Activated T-cell treated with anti-CD3 and anti-CD28 coated beads for 24 hours (primary cell): ENCODE data around the gene PLP2.
A peak's percentile ranks its signal among the peaks of the same experiment; 100 is the strongest.
"Not testable (repeated sequence)": the region's sequence is repeated elsewhere in the genome, so short reads cannot be mapped to it uniquely, and the experiment has no call there.

ENCODE experiments used
- DNase-seq: peaks from one replicate; pipeline ENCODE4 v3.0.0-alpha.2; 2020; ENCODE audit warnings: low read depth

PLP2 gene

GRCh38 chrX:49171752-49172279, at the start of gene PLP2:
Gene PLP2, plus strand, starts transcription at chrX:49171898. Its CDS starts 103 bp downstream, at chrX:49172001.
- DNase-seq = peak; percentile 69

GRCh38 chrX:49122499-49122898, 49.2 kb upstream of the PLP2 start:
- no peak for DNase-seq

GRCh38 chrX:49127742-49128258, 43.9 kb upstream of the PLP2 start:
- not testable (repeated sequence) for DNase-seq

DNA sequence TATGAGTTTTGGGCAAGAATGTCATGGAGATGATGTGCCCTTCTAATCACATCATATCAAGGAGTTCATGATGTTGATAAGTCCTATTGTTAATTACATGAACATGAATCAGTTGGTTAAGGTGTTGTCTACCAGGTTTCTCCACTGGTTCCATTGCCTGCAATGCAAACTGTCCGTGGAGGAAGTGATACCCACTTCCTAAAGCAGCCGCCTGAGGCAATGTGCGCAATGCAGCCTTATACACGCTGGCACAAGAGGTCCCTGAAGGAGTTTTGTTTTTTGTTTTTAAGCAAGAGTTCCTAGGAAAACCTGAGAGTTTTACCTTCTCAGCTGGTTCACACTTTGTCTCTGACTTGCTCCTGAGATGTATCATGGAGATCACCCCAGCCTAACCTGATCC, 42.3 kb upstream of the PLP2 start:
- DNase-seq = no peak

GRCh38 chrX:49132275-49132674, 39.4 kb upstream of the PLP2 start:
- not testable (repeated sequence) for DNase-seq

- no peak for DNase-seq
Observed at GRCh38 chrX:49133759-49134158, 37.9 kb upstream of the PLP2 start.

DNA sequence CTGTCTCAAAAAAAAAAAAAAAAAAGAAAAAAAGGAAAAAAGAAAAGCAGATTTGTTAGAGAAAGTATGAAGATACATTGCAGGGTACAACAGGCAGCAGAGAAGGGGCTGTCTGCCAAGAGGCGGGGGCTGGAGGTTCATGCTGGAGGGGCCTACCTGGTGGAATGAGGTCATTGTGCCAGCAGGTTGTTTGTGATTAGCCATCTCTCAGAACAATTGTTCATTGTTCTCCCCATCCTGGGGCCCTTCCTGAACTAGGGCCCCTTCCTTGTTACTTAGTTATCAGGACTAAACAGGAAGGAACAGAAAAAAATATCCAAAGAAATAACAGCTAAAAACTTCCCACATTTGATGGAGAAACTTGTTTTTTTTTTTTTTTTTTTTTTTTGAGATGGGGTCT, 34.2 kb upstream of the PLP2 start:
- no peak for DNase-seq

GRCh38 chrX:49139713-49140112, 32.0 kb upstream of the PLP2 start:
- no peak for DNase-seq

DNA sequence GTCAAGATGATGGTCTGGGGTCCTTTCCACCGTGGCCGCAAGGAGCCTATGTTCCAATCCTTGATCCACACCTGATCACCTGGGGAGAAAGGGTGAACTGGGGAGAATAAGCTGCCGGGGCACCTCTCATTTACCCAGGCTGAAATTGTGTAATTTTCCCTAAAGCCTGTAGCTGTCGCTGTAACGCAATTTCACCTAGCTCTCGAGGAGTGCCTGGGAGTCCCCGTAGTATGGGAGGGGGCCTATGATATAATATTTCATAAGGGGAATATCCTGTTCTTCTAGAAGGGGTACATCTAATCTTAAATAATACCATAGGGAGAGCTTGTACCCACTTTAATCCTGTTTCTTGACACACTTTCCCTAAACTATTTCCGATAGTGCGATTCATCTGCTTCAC, 29.4 kb upstream of the PLP2 start:
- not testable (repeated sequence) for DNase-seq

GRCh38 chrX:49143154-49143553, 28.5 kb upstream of the PLP2 start:
- DNase-seq = not testable (repeated sequence)

DNA sequence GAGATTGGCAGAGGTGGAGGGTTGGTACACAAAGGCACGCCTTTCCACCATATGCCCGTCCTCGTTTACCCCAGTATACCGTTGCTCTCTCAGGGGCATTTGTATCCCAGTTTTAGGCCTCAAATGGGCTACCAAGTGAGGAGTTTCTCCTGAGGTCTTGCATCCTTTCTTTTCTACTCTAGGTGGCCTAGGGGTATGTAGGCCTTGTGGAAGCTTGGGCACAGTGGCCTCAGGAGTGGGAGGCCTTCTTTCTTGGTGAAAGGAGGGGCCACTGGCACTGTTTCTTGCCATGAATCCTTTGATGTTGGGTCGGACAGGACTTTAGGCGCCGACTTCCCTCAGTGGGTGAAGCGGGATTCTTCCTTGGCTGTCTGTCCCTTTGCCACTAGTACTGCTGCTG, 24.4 kb upstream of the PLP2 start:
- no peak for DNase-seq

DNA sequence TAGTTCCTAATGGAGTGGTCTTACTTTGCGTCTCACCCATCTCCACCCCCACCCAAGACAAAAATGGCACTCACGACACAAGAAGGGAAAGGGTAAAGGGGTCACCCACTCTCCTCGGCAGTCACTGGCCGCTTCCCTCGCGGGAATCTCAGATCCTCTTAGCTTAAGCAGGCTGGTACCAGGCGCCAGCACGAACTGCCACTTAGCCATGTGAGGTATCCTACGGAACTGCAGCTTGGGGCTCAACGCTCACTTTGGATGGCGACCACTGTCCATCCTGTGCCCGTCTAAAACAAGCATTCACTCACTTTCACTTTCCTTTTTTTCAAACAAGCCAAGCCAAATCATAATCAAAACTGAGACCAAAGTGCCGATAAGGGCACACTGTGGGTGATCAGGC, 23.8 kb upstream of the PLP2 start:
- DNase-seq = no peak

DNA sequence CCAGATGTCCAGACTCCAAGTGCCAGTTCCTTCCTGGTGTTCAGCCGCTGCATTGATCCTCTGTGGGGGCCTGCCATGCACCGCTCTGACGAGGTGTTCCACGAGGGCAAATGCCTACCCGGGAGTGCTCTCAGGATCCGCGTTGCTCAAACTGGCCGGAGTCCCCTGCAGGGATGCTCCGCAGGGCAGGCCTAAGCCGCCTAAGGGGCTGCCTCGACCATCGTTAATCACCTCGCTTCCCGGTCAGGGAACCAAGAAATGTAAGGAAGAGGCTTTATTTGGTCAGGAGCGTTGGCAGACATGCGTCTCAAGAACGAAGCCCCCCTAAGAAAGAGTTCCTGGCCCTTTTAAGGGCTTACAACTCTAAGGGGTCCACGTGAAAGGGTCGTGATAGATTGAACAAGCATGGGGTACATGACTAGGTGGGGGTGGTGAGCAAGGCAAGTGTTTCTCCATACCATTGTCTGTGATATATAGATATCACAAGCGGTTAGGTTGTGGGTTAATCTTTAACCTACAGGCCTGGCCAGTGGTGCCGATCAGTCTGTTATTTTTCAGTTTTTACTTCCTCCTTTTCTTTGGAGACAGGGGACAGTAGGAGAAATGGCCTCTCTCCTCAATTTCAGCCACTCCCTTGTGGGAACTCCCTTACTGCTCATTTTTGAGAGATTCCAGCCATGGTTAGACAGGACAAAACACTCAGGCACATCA, 23.2 kb upstream of the PLP2 start:
- DNase-seq = not testable (repeated sequence)

DNA sequence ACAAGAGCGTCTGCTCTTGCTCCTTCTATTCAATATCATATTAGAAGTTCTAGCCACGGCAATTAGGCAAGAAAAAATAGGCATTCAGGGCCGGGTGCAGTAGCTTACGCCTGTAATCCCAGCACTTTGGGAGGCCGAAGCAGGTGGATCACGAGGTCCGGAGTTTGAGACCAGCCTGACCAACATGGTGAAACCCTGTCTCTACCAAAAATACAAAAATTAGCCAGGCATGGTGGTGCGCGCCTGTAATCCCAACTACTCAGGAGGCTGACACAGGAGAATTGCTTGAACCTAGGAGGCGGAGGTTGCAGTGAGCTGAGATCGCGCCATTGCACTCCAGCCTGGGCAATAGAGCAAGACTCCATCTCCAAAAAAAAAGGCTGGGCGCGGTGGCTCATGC, 22.4 kb upstream of the PLP2 start:
- DNase-seq = not testable (repeated sequence)

GRCh38 chrX:49153467-49153866, 18.2 kb upstream of the PLP2 start:
- no peak for DNase-seq

DNA sequence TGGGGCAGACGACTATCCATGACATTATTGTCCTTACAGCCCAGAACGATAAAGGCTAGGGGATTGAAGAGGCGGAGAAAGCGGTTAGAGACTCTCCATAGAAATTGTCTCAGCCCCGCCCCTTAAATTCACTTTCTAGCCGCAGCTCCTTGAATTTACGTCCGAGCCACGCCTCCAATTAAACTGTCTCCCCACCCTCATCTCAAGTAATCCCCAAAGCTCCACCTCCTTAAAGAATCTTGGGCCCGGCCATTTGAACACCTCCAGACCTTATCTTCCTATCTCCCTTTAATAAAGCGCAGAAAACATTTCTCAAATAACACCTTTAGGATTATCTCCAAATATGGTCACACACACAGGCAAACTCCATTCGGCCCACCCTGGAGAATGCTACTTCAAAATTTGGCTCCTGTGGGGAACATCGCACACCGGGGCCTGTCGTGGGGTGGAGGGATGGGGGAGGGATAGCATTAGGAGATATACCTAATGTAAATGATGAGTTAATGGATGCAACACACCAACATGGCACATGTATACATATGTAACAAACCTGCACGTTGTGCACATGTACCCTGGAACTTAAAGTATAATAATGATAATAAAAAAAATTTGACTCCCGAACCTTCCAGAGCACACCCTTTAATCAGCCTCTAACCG, 16.3 kb upstream of the PLP2 start:
- no peak for DNase-seq

- DNase-seq = peak; percentile 74
Observed at GRCh38 chrX:49155900-49156837, 15.5 kb upstream of the PLP2 start.

- DNase-seq = no peak
Observed at GRCh38 chrX:49157194-49157593, 14.5 kb upstream of the PLP2 start.

- no peak for DNase-seq
Observed at GRCh38 chrX:49160908-49161307, 10.8 kb upstream of the PLP2 start.

GRCh38 chrX:49161632-49162031, 10.1 kb upstream of the PLP2 start:
- no peak for DNase-seq

GRCh38 chrX:49162620-49163019, 9.1 kb upstream of the PLP2 start, which contains the start of gene MAGIX:
Gene MAGIX, plus strand, starts transcription at chrX:49162758. Its CDS starts 132 bp downstream, at chrX:49162890.
- DNase-seq = no peak
